GM20431 (cell line): ENCODE data around the gene MEI1.

ENCODE experiments used
- in situ Hi-C: fragments of 300-500 bp; cut with MseI, MboI; formaldehyde crosslinking; loops from one replicate; pipeline ENCODE4 v1.15.0; 2020; ENCODE audit warnings: low sequenced_read_pairs; ENCODE audit not compliant: unreplicated experiment

MEI1 gene

GRCh38 chr22:41815716-41816115 lies 116.4 kb downstream of the MEI1 start:
- in situ Hi-C loops: no loop called here

GRCh38 chr22:41816241-41816640 lies 116.9 kb downstream of the MEI1 start:
- in situ Hi-C loops: no loop called here

- in situ Hi-C loops: no loop called here
Measured at GRCh38 chr22:41816871-41817270, 117.6 kb downstream of the MEI1 start.

GRCh38 chr22:41818011-41818410 lies 118.7 kb downstream of the MEI1 start:
- in situ Hi-C loops: no loop called here

- in situ Hi-C loops: no loop called here
Measured at GRCh38 chr22:41818596-41818995, 119.3 kb downstream of the MEI1 start.

GRCh38 chr22:41819257-41819656 lies 120.0 kb downstream of the MEI1 start:
- in situ Hi-C loops: no loop called here

GRCh38 chr22:41820447-41820846 lies 121.1 kb downstream of the MEI1 start:
- in situ Hi-C loops: no loop called here

- in situ Hi-C loops: no loop called here
Measured at GRCh38 chr22:41821471-41822316, 122.4 kb downstream of the MEI1 start.

GRCh38 chr22:41822317-41823057 lies 123.2 kb downstream of the MEI1 start:
- in situ Hi-C loops: no loop called here

GRCh38 chr22:41823797-41824196 lies 124.5 kb downstream of the MEI1 start:
- in situ Hi-C loops: no loop called here

GRCh38 chr22:41825376-41825775 lies 126.1 kb downstream of the MEI1 start:
- in situ Hi-C loops: no loop called here

- in situ Hi-C loops: no loop called here
Measured at GRCh38 chr22:41826021-41826420, 126.7 kb downstream of the MEI1 start.

GRCh38 chr22:41826430-41827383 lies 127.4 kb downstream of the MEI1 start:
- in situ Hi-C loops: no loop called here

- in situ Hi-C loops: no loop called here
Measured at GRCh38 chr22:41827671-41828070, 128.4 kb downstream of the MEI1 start.

GRCh38 chr22:41828516-41828915 lies 129.2 kb downstream of the MEI1 start:
- in situ Hi-C loops: no loop called here

GRCh38 chr22:41830174-41830573 lies 130.9 kb downstream of the MEI1 start:
- in situ Hi-C loops: no loop called here

- in situ Hi-C loops: no loop called here
Measured at GRCh38 chr22:41831383-41831782, 132.1 kb downstream of the MEI1 start.

- in situ Hi-C loops: no loop called here
Measured at GRCh38 chr22:41831828-41832552, 132.7 kb downstream of the MEI1 start.

- in situ Hi-C loops: no loop called here
Measured at GRCh38 chr22:41832553-41833368, 133.5 kb downstream of the MEI1 start, which contains the start of gene SREBF2. SREBF2 (plus strand) TSS chr22:41833105; CDS start chr22:41833271, 166 bp downstream.
